Measurements from ENCODE around the gene BIN2.
A peak's percentile ranks its signal among the peaks of the same experiment; 100 is the strongest.

BIN2 gene

GRCh38 chr12:51253276-51253675 lies 70.7 kb downstream of the BIN2 start:
- DNase-seq = no peak

DNA sequence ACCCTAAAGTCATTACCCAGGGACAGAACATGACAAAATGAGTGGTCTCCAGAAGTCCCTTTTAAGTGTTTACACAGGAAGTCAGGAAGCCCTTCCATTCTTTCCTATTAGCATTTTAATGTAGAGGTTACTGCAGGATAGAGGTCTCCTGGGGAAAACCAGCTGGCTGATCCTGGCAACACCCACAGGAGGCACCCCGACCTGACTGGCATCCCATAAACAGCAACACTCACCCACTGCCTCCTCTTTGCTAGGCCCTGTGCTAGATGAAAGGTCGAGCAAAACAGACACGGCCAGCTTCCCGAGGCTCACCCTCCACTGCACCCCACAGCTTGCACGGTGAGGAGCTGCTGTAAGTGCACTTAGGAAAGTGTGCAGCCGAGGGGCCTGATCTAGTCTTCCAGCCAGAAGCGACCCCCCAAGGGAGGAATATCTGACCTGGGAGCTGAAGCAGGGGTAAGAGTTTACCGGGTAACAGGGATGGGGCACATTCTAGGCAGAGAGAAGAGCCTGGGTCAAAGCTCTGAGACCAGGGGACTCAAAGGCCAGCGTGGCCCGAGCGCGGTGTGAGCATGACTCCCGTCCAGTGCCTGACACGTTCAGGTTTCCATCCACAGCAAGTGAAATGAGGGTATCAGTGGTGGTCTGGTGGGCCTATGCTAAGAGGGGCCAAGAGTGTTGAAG lies 76.3 kb downstream of the BIN2 start:
- no peak for DNase-seq

DNA sequence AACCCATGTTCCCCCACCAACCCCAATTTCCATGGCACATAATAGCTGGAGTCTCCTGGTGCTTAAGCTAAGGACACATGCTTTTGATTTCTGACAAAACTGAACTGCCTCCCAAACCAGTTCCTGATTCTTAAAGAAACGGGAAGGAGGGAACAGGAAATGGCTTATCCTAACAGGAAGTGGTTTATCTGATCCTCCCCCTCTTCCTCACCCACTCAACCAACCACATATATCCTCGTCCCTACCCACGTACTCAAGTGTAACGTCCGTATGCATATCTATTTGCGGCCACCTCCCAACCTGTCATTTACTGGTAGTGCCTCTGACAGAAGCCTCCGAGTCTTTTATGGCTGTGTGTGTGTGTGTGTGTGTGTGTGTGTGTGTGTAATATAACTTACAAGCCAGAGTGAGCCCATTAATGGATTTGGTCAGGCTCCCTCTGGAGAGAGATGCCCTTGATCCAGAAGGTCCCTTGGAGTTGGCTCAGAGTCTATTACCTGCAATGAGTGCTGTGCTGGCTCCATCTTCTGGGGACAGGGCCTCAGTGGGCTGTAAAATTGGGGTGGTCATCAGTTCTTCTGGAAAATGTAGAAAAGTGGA lies 77.6 kb downstream of the BIN2 start:
- no peak for DNase-seq

- DNase-seq = no peak
Observed at GRCh38 chr12:51245476-51246253, 78.3 kb downstream of the BIN2 start.

DNA sequence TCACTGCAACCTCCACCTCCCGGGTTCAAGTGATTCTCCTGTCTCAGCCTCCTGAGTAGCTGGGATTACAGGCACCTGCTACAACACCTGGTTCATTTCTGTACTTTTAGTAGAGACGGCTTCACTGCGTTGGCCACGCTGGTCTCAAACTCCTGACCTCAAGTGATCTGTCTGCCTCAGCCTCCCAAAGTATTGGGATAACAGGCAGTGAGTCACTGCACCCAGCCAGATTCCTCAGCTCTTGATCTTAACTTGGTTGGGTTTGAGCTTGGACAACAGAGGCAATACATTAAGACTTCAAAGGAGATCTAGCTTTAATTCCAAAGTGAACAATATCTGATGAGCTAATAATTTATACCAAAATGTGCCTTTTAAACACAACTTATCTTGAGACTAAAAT lies 79.7 kb downstream of the BIN2 start:
- no peak for DNase-seq

DNA sequence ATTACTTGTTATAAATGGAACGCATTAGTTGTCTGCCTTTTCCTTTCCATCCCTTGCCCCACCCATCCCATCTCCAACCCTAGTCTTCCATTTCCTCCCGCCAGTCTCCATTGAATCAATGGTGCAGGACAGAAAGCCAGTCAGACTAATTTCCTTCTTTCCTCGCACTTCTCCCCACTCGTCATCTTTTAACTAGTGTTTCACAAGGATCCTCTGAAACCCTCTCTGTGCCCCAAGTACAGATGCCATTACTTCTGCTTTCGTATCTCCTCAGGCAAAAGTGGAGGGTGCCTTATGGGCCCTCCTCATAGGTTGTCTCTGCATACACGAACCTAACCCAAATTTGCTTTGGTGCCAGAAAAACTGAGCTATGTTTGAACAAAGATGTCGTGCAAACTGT lies 81.1 kb downstream of the BIN2 start:
- no peak for DNase-seq

DNA sequence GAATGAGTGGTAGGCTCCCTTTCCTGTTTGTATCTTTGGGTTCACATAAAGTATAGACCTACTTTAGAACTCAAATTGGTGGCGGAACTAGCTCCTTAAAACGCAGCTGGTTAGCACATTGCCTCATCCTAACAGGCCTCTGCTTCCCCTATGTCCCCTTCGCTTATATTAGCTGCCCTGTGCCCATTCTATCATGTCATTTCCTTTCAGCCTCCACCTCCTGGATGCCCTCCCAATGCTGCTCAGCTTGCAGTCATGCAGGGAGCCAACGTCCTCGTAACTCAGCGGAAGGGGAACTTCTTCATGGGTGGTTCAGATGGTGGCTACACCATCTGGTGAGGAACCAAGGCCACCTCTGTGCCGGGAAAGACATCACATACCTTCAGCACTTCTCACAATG lies 81.9 kb downstream of the BIN2 start:
- DNase-seq = no peak

GRCh38 chr12:51240971-51241370 lies 83.0 kb downstream of the BIN2 start:
- DNase-seq = no peak

DNA sequence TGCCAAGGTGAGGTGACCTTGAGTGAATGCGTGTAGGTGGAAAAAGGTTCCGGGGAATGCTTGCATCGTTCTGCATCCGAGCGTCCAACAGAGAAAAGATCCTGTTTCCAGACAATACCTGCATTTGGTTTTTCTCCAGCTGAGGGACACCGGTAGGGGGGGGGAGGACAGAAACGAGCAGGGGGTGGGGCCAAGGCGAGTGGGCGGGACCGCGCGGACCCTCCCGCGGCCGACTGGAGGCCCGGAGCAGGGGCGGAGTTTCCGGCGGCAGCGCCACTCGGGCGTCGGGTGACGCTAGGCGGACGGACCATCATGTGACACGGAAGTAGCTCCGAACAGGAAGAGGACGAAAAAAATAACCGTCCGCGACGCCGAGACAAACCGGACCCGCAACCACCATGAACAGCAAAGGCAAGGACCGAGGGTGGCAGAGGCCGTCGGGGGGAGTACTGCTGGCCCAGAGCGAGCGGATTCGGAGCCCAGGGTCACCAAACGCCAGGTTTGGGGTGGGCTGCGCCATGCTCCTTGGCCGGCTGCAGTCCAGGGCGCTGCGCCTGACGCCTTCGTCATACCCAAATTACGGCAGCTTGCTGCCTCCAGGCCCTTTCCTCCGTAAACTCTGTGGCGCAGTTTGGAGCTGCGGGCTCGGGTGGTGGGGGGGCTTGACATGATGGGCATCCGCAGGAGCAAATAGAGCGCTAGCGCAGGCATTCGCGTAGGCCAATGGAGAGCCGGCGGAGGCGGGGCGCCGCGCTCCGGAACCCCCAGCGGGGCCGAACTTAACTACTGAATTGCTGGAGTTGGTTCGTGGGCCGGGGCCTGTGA lies 85.3 kb downstream of the BIN2 start, which contains the start of gene DAZAP2:
Gene DAZAP2 (plus strand): TSS at position 317 of the 825 bp plus-strand sequence. CDS start 82 bp downstream, at position 399.
- DNase-seq = peak; percentile 90

- peak; percentile 17 for DNase-seq
Observed at GRCh38 chr12:51238037-51238509, 85.9 kb downstream of the BIN2 start.

- no peak for DNase-seq
Observed at GRCh38 chr12:51234530-51234929, 89.4 kb downstream of the BIN2 start.

DNA sequence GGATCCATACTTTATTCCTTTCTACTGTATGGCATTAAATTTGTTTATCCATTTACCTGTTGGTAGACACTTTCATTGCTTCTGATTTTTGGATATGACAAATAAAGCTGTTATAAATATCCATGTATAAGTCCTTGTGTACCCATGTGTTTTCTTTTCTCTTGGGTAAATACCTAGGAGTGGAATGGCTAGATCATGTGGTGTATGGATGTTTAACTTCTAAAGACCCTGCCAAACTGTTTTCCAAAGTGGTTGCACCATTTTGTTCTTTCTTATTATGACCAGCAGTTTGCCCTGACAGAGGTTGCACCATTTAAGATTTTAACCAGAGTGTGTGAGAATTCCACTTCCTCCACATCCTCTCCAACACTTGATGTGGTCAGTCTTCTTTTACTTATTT lies 91.3 kb downstream of the BIN2 start:
- DNase-seq = no peak
